Skin epidermis (tissue), 12 donors: Measurements from ENCODE around the gene OVCA2.

ENCODE experiments used
- H3K27ac ChIP-seq, 21 experiments: fragments of 200-600 bp; sonication (generic) in 11 of 21; one replicate each; pipeline ENCODE4 v1.5.0; 2020; ENCODE audit warnings: mild to moderate bottlenecking in 3 of 21, inconsistent platforms in 2 of 21, moderate library complexity in 2 of 21
- H3K4me3 ChIP-seq, 7 experiments: fragments of 200-600 bp; sonication (generic) in 2 of 7; one replicate each; pipeline ENCODE4 v1.5.0; 2020; ENCODE audit warnings: inconsistent platforms in 2 of 7, mild to moderate bottlenecking in 2 of 7, moderate library complexity in 1 of 7

Gene OVCA2

DNA sequence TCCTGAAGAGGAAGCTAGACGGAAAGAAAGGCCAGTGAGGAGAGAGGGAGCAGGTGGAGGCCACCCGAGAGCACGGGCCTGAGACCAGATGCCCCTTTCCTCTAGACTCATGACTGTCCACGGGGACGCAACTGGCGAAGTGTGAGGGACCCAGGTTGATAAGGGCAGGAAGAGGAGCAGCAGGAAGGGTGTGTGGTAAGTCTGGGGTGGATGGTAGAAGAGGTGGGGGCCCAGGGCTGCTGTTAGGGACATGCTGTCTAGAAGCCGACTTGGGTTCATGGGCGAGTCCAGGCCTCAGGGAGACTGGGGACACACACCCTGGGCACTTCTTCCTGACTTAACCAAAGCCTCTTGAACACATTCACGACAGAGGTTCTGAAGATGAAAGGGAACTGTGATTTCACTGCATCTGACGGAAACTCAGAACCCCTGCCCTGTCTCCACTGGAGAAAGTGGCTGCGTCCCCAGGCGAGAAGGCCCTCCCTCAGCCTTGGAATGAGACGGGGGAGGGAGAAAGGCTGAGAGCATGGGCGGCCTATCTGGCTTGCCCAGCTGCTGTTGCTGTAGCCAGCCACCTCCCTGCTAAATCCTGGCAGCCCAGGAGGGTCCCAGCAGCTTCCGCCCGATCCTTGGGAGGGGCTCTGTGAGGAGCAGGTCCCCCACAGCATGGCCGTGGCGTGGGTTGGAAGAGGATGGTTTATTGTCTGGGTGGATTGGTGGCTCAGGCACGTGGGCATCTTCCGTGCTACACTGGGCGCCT is 19.0 kb downstream of the OVCA2 start:
- Histone ChIP-seq H3K4me3 (no peak overlapping the region), H3K27ac (peak overlapping the region in 11 of 21 experiments; percentile 20 to 72 (median 46))

DNA sequence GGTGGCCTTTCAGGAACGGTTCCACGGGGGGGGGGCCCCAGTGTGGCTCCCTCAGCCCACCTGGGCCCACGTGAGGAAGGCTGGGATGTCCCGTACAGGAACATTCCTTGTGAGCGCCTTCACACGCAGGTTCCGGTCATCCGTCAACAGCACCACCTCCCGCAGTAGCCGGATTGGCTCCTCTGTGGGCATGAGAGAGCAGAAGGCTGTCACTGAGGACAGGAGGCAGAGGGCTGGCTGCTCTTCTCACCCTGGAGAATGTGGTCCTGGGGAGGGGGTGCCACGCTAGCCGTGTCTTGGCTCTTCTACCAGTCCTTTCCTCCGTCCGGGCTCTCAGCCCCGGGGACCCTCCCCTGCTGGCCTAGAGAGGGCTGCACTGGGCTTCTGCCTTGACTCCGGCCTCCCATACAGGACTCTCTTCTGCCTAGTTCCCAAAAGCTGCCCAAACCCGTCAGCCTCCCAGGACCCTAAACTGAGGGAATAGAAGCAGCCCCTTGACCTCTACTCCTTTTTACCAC is 19.7 kb downstream of the OVCA2 start:
- Histone ChIP-seq H3K4me3 (no peak overlapping the region), H3K27ac (peak overlapping the region in 9 of 21 experiments; percentile 22 to 72 (median 57))

DNA sequence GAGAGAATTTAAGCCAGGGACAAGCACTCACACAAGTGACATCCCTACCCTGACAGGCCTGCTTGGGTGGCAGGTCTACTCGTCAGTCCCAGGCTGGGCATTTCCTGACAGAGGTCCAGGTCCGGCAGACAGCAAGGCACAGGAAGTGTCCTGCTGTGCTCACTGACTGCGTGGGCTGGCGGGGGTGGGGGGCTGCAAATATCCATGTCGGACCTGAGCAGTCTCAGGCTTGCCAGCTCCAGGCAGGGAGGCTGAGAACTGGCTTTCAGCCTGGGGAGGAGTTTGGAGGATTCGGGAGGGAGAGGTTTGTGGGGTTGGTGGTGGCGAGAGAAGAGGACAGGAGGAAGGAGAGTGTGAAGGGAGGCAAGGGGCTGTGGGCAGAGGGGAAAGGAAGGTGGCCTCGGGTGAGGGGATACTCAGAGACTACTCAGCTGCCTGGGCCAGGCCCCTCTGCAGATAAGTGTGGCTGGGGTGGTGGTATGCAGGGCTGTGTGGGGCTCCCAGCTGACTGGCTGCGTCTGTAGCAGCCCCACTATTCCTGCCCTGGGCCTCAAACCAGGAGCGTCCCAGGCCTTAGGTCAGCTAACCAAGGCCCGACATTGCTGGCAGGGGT is 20.9 kb downstream of the OVCA2 start:
- Histone ChIP-seq H3K27ac (peak overlapping the region in 13 of 21 experiments; percentile 5 to 91 (median 48)), H3K4me3 (no peak overlapping the region)

DNA sequence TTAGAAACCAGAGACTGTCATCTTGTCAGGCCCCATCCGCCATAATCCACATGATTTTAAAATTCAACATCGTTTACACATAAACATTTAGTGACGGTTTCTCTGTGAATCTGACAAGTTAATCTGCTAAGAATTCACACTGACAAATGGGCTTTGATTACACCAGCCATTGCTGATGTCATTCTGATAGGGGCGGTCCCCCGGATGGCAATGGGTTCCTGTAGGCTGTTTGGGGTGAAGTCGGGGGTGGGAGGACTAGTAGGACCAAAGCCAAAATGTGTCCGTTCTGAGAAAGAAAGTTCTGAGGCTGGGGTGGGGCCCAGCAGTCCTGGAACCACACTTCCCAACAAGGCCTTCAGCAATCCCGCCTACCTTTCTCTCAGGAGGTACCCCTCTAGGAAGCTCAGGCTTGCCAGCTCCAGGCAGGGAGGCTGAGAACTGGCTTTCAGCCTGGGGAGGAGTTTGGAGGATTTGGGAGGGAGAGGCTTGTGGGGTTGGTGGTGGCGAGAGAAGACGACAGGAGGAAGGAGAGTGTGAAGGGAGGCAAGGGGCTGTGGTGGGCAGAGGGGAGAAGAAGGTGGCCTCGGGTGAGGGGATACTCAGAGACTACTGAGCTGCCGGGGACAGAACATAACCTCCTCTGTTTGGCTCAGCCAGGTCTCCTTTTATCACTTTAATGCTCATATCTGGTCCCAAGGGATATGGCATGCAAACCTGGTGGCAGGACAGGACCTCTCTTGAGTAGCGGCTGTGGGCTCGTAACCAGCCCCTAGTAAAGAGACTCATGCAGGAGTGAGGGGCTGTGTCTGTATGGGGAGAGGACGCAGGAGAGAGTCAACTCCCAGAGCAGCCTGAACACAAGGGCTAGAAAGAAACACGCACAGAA is 21.7 kb downstream of the OVCA2 start:
- Histone ChIP-seq H3K4me3 (no peak overlapping the region), H3K27ac (peak overlapping the region in 12 of 21 experiments; percentile 16 to 91 (median 48))

DNA sequence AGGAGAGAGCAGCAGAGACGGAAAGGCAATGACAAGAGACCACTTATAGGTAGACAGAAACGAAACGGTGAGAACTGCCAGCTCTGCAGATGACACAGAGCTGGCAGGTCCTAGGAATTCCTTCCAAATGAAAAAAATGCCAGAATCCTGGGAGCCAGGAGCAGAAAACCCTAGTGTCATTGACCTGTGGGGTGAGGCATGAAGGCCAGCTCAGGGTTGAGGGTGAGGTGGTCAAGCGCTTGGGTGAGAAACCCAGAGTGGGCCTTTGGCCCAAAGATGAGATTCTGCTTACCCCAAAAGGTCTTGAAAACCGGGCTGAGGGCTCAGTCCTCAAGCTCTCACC is 22.3 kb downstream of the OVCA2 start:
- H3K27ac ChIP-seq, result peak overlapping the region in 11 of 21 experiments; percentile 11 to 91 (median 48)

DNA sequence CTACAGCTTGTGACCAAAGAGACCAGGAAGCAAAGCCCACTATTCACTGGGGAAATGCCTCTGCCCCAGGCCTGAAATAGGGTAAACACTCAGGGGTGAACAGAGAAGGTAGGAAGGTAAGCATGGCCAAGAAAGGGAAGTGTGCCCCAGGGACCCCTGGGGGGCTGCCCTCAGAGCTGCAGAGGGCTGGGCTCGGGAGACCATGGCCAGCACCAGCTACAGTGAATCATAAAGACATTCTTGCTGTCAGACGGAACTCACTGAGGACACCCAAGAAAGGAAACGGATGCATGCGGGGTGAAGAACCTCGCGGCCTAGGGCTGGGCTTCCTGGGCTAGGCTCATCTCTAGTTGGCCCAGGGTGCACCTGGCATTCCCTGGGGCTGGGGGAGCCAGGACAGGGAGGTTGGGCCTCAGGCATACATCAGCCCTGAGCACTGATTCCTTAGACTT is 22.7 kb downstream of the OVCA2 start:
- peak overlapping the region in 11 of 21 experiments; percentile 11 to 91 (median 42) for H3K27ac ChIP-seq

More for the DNA sequence above, 22.3 kb downstream of the OVCA2 start:
- no peak overlapping the region for H3K4me3 ChIP-seq

DNA sequence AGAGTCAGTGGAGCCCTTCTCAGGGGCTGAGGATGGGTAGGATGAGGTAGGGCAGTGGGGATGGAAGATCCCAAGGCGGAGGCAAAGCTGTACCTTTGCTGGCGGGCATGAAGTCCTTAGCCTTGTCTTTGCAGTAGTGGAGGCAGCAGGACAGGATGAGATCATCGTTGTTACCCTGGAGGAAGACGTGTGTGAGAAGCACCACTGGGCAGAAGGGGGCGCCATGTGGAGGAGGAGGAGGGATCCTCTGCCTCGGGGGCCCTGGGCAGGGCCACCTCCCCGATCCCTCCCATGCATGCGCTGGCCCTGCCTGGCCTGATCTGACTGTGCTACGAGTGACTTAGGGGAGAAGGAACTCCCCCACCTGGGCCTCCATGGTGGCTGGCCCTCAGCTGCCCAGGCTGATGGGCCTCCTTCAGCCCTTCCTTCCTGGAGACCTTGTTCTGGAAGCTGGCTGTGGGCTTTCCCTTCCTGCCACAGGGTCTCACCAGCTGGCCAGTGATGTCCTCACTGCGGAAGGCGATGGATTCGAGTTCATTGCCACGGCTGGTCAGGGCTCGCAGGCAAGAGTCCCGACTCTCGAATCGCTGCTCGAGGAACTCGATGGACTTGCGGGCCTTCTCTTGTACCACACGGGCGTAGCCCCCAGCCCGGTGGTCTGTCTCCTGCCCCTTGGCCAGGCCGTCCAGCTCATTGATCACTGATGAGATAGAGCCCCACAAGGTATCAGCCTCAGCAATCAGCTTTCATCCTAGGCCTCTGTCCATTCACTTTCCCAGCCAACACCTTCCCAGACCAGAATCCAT is 23.4 kb downstream of the OVCA2 start:
- H3K27ac ChIP-seq, result peak overlapping the region in 15 of 21 experiments; percentile 5 to 91 (median 48)
- H3K4me3 ChIP-seq, result no peak overlapping the region

More for the DNA sequence above, 22.7 kb downstream of the OVCA2 start:
- H3K4me3 ChIP-seq, result no peak overlapping the region

DNA sequence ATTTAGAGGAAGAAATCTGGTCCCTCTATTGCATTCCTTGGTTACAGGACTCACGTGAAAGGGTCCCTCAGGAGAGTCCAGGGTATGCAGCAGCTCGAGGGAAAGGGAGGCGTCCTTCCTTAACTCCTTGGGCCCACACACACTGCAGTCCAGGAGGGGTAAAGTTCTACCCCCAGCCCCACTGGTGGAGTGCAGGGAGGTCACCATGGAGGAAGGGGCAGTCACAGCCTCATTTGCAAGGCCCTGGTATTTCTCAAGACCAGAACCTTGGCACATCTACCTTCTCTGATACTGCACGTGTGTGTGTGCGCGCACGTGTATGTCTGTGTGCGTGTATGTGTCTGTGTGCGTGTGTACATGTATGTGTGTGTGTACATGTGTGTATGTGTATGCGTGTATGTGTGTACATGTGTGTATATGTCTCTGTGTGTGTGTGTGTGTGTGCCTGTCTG is 24.2 kb downstream of the OVCA2 start:
- Histone ChIP-seq H3K27ac (peak overlapping the region in 17 of 21 experiments; percentile 8 to 91 (median 63)), H3K4me3 (no peak overlapping the region)

DNA sequence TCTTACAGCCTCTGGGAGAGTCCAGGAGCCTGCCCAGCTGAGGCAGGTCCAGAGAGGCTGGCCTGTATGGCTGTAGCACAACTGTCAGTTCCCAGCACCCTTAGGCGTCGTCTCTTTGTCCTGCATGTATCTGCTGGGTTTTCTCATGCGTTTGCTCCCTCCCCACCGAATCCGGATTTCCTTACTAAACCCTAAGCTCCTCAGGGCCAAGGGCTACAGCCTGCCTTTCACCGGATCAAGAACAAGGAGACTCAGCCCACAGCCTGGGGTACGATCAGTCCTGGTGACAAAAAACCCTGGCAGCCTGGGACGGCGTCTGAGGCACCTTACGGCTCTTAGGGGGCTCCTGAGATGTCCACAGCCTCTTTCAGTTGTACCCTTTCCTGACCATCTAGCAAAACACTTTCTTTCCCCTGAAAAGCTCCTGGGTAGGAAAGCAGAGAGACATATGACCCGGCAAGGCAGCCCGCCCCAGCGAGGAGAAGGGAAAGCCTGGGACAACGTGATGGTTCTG is 25.3 kb downstream of the OVCA2 start:
- peak overlapping the region in 20 of 21 experiments; percentile 32 to 91 (median 64) for H3K27ac ChIP-seq

DNA sequence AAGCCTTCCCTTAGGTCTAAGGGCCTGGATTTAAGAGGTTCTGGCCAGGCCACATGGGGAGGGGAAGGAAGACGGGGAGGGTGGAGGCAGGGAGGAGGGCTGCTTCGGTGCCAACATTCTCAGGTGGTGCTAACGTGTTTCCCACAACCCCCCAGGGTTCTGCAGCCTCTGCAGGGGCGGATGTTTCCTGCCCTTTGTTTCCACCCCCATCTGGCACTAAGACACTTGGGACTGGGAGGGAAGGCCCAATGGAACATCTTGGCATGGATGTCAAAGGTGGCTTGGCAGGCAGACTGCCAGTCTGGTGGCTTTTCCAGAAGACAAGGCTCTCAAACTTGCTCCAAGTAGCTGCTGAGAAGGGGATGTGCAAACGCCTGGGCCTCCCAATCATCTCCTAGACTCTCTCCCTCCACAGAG is 25.8 kb downstream of the OVCA2 start:
- no peak overlapping the region for H3K4me3 ChIP-seq
- peak overlapping the region in 20 of 21 experiments; percentile 32 to 91 (median 64) for H3K27ac ChIP-seq

More for the DNA sequence above, 25.3 kb downstream of the OVCA2 start:
- no peak overlapping the region for H3K4me3 ChIP-seq

DNA sequence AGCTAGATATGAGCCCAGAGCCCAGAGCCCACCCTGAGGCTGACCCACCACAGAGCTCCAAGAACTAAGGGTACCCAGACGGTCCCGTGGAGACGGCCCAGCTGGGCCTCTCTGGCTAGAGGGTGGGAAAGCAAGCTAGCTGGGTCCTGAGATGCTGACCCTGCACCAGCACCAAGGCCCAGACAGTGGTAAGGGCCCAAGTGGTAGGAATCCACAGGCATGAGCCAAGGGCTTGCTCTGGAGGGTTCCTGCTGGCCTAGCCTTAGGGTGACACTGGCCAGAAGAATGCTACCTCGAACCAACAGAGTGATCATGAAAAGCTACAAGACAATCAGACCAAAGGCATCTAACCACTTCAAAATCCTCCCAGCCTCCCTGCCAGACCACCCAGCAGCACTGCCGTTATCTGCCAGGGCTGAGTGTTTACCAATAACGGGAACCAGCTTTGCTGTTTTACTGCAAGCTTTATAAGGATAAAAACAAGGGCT is 26.3 kb downstream of the OVCA2 start:
- H3K4me3 ChIP-seq, result no peak overlapping the region
- H3K27ac ChIP-seq, result peak overlapping the region in 20 of 21 experiments; percentile 32 to 91 (median 64)

DNA sequence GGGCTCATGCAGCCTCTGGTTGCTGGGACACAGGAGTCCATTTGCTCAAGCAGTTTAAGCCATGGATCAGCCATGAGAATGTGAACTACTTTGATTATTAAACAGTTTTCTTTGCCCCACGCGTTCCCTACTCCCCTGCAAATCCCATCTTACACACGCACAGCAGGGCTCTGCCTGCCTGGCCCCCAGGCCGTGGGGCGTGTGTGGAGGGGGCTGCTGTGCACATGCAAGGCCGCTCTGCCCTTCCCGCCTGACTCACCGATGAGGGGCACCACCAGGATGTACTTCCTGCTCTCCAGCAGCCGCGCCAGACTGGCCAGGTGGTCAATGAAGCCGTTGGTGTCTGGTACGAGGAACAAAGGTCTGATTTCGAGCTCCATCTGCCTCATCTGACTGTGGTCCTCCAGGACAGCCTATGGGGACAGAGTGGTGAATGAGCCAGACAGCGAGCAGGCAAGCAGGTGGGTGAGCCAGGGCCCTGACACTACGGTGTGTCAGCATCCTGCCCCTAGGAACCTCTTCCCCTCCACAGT is 26.8 kb downstream of the OVCA2 start:
- Histone ChIP-seq H3K27ac (peak overlapping the region in 20 of 21 experiments; percentile 1 to 91 (median 62)), H3K4me3 (no peak overlapping the region)

DNA sequence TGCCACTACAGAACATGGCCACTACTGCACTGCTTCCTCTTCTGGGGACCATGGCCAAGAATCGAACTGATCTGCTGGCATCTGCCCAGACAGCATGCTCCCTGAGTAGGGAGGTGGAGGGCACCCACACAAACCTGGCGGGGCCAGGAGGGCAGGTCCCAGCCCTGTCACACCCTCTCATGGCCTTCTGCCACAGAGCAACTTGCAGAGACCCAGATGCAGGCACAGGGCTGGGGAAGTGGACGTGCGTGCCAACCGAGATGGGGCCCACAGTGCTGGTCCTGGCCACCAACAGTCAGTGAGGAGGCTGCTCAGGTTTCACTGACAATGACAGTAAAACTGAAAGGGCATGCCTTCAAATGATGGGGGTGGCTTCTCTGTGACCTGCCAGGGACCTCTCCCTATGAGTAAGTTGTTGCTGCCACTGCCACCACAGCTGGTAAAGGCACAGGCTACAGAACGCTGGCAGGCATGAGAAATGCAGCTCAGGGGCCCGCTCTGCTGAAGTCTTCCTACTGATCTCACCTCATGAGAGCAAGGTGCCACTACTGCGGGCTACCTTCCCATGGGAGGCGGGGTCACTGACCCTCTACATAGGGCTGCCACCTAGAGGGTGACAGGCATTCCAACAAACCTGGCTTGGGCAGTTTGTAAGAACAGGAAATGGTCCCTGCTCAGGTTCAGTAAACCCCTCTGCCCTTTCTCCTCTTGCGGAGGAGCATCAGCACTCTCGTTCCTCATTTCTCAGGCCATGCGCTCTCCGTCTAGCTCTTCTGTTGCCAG is 28.6 kb downstream of the OVCA2 start:
- H3K4me3 ChIP-seq, result no peak overlapping the region
- peak overlapping the region in 15 of 21 experiments; percentile 9 to 74 (median 54) for H3K27ac ChIP-seq

DNA sequence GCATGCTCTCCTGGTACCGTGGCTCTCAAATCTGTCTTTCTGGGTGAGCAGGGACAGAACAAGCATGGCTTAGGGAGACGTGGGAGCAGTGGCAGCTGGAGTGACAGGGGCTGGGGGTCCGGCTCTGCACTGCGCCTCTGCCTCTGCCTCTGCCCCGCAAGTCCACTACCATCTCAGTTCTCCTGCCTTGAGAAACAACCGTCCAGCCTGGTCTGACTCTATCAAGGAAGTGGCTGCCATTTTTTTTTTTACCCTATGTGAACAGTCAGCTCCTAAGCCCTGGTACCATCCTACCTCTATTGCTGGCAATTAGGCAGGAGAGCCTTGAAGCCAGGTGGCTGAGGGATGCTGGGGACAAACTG is 29.2 kb downstream of the OVCA2 start:
- Histone ChIP-seq H3K4me3 (no peak overlapping the region), H3K27ac (peak overlapping the region in 15 of 21 experiments; percentile 12 to 74 (median 54))

DNA sequence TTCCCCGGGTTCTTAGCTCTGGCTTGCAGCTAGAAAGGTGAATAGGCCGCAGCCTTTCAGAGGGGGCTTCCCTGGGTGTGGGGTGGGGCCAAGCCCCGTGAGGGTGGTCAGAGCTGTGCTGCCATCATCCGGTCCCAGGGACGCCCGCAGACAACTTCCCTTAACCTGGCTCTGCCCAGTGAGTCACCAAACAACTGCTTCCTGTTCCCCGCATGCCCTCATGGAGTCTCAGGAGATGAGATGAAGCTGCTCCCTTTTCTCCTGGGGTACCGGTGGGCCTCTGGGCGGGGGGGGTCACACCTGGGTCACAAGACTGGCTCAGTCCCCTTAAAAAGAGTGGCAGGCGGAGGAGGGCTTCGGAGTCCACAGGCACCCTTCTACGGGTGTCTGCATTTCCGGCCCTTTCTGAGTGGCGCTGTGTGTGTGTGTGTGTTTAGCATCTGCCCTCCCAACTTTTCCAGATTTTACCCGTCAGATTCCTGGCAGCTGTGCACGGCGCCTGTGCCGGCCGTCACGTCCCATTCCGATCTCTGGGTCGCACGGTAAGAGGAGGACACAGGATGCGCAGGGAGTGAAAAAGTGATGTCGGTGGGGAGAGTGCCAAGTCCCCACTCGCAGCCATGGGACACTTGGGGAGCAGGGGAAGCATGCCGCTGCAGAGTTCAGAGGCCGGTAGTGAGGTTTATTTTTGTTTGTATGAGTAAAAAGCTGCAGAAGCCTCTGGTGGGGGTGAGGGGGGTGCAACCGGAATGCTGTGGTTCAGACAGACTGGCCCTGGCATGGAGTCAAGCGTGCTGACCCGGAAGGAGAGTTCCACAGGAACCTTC is 29.8 kb downstream of the OVCA2 start:
- Histone ChIP-seq H3K27ac (peak overlapping the region in 15 of 21 experiments; percentile 12 to 74 (median 54)), H3K4me3 (no peak overlapping the region)

DNA sequence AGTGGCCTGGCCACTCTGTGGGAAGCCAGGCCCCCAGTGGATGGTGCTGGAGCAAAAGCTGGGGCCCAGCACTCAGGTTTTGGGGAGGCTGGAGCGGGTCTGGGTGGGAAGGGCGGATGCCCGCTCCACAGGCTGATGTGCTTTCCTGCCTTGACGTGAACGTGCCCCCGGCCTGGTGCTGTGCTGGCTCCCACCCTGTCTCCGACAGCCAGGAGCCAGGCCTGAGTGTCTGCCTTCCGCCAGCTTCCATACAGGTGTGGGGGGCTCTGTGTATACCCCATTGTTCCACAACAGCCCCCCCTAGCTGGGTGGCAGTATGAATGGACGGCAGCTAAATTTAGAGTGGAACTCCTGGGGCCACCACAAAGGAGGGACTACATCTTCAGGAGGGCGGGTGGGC is 33.1 kb downstream of the OVCA2 start:
- Histone ChIP-seq H3K4me3 (no peak overlapping the region), H3K27ac (peak overlapping the region in 13 of 21 experiments; percentile 7 to 80 (median 67))
